HG02571 (cell line): Measurements from ENCODE around the gene SDK2.

ENCODE experiments used
- ATAC-seq: cut with Tn5 transposase; IDR thresholded peaks from one replicate; pipeline ENCODE4 v1.9.1; 2021; ENCODE audit warnings: mild to moderate bottlenecking, moderate library complexity; ENCODE audit not compliant: unreplicated experiment

SDK2 gene

DNA sequence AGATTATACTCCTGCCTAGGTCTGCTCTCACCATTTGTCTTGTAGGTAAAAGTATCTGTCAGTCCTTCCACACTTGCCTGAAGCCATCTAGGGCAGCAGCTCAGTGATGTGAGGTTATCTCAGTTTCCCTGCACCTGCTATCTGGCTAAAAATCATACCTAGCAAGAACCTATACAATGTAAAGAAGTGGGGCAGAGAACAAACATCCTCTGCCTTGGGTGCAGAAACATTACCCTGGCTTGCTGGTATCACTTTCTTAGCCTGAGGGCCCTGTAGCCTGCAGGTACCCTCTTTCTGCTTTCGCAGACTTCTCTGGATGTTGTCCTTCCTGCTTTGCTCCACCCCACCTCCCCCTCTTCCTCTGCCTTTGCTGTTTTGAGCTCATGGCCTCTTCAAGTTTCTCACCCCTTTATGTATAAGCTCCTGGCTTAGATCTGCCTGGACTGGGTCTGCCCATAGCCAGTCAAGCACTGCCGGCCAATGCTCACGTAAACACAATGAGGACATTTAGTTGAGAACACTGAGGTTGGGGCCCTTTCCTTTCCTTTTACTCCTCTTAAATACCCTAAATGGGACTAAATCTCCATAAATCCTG lies 8.7 kb upstream of the SDK2 start:
- ATAC-seq = no peak

DNA sequence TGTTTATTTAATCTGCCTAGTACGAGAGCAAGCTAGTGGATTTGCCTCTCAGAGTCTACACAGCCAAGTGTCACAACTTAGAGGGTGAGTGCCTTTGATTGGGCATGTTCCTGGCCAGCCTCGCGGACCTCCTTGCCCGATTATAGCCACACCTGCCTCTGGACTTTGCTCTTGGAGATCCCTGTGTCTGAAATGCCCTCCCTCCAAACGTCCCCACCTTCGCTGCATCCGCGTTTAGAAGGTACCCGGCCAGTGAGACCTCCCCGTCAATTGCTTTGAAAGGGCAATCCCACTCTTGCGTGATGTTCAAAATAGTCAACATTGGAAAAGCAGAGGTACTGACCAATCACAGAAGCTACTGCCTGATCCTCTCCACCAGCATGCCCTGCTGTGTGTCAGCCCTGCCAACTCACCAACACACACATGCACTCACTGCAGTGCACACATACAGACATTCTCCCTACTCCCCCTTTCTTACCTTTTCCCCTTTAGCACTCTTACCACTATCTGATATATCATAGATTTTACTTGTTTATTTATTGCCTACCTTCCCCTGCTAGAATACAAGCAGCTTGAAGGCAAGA lies 6.5 kb upstream of the SDK2 start:
- no peak for ATAC-seq

DNA sequence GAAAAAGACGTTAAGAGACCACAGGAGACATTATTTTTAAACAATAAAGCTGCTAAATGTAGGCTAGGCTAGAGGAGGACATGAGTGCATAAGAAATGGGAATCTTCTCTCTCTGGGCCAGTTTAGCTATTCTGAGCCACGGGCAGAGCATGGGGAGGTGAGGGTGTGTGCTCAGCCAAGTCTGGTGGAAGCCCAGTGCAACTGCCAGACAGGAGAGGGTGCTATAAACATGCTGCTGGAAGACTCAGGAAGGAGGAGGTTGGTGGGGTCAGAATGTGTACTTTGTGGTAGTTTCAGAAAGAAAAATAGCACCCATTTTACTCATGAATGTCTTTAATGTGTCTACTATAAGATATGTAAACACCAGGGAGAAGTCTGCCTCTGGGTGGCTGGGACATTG lies 5.9 kb upstream of the SDK2 start:
- ATAC-seq = no peak

DNA sequence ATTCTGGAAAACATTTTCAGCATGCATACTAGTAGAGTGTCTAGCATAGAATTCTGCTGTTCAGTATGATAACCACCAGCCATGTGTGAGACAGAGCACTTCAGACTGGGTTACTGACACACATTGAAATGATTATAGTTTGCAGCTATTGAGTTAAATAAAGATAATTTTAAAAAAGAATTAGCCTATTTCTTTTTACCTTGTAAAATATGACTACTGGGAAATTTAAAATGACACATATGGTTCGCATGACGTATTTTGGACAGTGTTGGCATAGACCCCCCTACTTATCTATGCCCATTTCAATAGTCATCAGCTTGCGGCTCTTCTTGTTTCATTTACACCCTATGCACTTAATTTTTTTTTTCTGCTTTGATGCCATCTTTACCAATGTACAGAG lies 4.7 kb upstream of the SDK2 start:
- ATAC-seq = no peak

DNA sequence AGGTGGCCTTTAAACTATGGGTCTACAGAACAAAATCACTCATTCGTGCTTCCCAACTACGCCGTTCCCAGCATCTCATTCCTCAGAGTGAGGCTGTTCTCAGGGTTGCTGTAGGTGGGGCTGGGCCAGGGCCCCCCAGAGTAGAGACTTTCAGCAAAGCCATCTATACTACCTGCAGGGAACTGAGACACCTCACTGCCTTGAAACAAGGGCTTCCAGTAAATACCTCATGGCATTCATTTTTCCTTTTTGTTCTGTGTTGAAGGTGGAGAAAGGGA lies 4.2 kb upstream of the SDK2 start:
- no peak for ATAC-seq

DNA sequence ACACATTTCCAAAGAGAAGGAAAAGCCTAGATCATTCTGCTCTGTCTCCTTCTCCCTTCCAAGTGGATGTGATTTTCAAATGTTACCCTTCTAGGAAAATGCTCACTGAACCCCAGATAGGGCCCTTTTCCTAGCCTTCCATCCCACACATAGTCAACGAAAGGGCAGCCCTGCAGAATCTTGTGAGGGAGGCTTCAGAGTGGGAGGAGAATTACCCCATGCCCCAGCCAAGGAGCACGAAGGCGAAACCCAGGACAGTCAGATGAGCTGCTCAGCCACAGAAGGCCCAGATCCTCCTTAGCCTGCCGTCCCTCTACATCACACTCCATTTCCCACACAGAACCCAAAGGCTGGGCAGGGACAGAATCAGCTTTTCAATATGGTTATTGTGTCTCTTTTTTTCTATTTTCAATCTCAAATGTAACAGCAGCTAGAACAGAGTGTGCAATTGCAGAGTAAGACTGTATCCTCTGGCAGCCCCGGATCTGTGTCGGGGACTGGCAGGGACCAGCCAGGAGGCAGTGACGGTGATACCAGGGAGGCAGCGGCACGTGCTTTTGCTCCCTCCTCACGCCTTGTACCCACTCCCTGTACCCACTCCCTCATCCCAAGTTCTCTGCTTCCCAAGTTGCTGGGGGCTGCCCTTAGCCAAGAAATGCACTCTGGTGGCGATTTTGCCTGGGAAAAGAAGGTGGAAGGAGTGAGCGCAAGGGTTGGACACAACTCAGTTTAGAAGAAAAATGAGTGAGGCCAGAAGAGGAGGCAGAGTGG lies 3.7 kb upstream of the SDK2 start:
- no peak for ATAC-seq

DNA sequence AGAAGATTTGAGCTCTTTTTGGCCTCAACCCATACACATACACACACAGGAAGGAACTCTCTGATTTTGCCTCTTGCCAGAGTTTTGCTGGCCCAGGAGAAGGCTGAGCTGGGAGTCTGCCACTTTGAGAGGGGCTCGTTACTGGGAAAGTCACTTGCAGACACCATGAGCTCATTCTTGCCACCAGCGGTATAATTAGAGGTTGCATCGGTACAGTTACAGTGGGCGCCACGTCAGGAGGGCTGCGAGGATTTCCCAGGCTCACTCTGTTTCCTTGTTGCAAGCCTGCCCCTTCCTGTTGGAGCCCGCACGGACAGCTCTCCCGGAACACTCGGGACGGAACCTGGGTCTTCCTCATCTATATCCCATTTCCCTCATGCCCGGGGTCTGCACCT lies 3.1 kb upstream of the SDK2 start:
- no peak for ATAC-seq

DNA sequence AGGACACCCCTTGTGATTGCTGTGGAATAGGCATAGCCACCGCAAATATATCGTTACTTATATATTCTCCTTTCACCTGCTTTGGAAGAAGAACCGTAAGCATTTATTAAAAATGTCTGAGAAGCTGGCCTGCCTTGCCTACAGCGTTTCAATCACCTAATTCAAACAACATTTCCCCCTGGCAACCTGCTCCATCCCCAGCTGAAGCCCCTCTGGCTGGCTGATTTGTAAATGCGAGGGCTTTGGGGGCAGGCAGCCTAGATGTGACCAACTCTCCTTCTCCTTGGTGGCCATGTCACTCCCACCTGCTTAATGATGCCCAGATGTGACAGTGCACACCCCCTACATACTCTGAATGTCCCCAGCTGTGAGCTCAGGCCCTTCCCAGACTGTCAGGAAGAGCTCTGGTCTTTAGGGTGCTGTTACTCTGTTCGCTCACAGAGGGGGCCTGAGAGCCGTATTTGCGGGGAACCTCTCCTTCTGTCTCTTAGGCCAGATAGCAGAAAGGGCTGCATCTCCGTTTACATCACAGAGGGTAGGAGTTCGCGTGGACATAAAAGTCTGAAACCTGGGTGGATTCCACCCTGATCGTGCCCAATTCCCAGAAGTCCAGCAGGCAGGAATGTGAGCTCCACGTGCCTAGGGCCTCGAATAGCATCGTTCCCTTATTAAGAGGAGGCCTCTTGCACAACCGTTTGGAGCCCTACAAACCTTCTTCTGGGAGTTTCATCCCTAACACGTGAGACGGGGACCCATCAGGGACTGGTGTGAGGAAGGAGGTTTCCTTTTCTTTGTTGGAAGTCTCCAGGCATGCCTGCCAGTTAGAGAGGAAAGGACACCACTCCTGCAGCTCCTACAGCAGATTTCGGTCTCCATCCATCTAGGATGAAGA lies 2.4 kb upstream of the SDK2 start:
- ATAC-seq = no peak

DNA sequence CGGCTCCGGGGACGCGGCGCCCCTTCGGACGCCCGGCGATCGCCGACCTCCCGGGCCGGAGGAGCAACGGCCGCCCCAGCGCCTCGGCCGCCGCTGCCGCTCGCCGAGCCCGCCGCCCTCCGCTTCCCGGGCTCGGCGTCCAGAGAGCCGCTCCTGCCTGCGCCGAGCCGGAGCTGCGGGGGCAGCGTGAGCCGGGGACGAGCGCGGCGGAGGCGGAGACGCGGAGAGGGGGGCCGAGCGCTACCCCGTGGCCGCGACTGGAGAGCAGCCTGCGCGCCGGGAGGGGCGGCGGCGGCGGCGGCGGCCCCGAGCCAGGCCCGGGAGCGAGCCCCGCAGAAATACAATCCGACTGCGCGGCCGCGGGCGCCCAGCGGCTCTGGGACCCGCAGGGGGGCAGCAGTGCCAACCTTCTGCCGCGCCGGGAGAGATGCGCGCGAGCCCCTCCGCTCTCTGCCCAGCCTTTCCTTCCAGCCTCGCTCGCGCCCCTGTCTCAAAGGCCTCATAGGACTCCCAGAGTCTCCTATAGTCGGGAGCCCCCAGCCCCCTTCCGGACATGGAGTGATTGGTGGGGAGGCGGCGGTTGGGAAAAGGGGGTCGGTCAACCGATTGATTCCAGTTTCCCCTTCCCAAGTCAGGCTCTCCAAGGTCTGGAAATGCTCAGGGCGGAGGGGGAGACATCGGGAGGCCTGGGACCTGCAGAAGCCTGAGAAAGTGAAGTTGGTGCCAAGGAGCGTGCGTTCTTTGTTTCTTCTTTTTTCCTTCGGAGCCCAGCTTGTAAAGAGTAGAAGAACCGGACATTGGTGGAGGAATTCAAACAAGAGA lies 1.0 kb upstream of the SDK2 start:
- no peak for ATAC-seq

DNA sequence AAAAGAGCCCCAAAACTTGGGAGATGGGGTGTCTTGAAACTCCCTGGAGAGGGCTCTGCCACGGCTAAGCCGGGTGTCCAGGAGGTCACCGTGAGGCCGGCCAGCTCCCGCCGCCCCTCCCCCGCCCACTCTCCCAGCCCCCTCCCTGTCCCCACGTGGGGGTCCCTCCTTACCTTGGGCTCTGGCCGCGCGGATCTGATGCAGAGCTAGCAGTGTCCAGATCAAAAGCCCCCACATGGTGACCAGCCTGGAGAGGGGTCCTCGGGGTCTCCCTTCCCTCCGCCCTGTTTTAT lies 447 bp downstream of the SDK2 start:
- ATAC-seq = no peak

DNA sequence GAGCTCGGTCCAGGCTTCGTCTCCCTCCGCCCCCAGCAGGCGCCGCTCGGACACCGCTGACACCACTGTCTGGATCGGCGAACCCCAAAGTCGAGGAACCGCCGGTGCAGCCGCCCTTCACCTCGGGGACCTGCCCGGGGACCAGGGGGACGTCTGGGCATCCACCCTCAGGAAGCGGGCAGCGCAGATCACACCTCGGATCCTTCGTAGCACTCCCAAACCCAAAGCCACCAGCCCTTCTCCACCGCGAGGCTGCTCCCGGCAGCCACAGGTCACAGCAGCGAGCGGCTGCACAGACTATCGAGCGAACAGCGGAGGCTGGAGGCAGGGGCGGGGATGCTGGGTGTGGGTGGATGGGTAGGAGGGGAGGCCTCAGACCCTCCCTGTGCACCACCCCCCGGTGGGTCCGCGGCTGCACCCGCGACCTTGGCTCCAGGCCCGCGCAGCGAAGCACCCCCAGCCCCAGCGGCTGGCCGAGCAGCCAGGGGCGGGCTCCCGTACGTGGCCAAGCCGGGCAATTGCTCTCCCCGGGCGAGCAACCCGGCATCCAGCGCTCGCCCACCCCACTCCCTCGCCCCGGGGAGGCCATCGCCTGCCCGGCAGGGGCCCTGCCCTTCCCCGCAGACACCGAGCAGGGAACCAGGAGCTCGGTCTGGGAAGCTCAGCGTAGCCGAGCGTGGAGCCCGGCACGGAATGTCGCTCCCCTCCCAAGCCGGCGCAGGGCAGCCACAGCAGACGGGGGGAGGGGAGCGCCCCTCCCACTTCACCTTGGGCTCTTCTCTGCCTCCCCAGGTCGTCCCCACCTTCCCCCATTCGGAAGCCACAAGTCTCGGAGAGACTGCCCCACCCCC lies 1.0 kb downstream of the SDK2 start:
- no peak for ATAC-seq

DNA sequence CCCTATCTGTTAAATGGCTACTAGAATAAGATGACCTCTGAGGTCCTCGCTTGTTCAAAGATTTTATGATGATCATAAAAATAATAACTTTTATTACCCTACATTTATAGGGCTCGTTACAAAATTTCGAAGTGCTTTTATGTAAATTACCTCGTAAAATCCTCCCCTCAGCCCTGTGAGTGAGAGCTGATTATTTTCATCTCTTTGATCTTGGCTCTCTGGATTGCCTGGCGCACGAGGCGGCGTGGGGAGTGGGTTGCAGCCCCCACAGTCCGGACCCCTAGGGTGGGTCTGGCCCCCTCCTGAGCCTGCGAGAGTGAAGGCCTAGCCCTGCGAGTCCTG lies 1.6 kb downstream of the SDK2 start:
- no peak for ATAC-seq

DNA sequence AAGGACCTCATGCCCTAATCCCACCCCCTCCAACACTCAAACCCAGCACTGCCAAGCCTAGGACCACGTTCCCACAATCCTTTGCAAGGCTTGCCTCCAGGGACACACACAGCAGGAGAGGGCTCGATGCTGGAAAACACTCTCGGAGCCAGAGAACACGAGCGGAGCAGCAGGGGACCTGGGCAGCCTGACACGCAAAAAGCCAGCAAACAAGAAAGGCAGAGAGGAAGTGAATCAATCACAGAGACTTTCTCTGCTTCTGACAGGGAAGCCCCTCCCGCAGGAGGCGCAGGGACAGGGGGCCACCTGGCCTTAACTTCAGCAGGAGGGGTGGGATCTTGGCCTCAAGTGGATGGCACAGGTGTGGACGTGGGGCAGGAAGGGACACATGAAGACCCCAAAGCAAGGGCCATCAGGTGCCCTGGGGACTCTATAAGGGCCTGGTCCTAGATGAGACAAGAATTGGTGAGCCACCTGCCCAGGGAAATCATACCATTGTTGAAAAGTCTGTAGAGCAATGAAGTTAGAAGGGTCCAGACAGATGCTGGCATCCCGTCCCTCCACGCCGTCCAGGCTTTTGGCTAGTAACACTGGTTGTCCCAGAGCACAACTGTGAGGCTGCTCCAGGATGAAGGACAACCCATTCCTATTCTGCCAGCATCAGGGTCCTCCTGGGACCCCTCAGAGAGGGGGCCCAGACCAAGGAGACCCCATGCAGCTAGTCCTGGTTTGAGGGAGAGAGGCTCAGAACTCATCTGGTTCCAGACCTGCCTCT lies 2.2 kb downstream of the SDK2 start:
- no peak for ATAC-seq

DNA sequence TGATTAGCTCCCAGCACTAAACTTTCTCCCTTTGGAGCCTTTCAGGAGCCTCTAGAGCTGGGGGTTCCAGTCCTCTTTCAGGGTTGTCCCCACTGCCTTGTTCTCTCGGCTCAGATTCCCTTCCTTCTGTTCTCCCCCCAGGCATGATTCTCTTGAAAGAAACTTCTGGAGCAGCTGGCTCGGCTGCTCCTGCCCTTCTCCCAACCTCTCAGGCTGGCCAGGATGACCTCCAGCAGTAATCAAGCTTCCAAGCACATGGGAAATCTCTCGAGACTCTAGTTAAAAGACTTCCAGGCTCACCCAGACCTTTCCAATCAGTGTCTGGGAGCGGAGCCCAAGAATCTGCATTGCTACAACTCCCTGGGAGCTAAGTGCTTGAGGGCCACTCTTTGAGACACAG lies 3.6 kb downstream of the SDK2 start:
- no peak for ATAC-seq

DNA sequence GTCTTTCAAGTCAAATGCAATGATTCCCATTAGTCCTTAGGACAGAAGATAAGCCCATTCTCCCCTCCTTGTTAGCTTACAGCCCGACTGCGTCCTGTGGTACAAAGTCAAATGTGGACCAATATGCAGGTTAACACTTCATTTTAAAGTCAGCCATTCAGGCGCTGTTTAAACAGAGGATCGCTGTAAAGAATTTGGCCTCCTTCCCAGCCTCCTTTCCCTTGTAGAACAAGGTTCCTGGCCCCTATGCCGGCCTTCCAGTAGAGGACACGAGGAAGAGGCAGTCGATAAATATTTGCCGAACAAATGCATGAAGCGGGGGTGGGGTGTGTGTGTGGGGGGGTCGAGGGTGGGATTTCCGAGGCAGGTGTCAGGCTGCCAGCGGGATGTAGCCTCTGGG lies 4.3 kb downstream of the SDK2 start:
- ATAC-seq = no peak

DNA sequence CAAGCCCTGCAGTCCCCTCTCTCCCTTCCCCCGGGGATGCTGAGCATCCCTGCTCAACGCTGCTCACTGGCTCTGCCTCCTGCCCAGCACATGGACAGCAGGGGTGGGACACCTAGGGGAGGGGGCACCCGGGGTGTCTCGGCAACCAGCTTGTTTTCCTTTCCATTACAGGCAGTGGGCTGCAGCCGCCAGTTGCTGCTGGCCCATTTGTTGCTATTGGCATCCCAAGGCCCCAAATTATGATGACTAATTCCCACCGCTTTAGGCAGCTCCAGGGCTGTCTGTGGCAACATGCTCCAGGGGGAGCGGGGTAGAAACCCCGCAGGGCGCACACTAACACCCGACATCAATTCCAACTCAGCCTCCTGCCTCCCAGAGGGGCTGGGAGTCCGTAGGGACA lies 4.9 kb downstream of the SDK2 start:
- ATAC-seq = no peak

DNA sequence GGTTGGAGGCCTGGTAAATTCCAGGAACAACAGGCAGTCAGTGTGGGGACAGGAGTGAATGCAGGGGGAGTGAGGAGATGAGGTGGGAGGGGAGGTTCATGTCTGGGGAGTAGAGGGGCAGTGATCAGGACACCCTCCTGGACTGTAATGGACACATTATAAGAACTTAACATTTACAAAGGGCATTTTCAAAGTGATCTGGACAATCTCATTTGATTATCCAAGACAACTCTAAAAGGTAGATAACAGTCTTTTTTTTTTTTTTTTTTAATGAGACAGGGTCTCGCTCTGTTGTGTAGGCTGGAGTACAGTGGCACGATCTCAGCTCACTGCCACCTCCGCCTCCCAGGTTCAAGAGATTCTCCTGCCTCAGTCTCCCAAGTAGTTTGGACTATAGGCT lies 5.7 kb downstream of the SDK2 start:
- no peak for ATAC-seq

DNA sequence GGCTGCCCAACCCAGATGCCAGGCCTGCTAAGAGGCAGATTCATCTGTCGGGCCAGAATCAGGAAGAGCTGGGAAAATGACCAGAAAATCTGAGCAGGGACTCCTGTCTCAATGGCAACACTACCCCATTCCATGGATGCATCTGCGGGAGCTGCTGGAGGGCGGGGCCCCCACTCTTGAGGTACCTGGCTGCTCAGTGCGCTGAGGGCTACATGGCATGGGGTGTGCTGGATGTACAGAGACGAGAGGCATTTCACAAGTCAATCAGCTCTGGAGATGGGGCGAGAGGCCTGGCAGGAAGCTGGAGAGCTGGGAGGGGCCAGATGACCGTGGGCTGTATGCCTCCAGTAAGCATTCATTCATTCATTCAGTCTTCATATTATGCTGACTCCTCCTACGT lies 6.4 kb downstream of the SDK2 start:
- no peak for ATAC-seq

DNA sequence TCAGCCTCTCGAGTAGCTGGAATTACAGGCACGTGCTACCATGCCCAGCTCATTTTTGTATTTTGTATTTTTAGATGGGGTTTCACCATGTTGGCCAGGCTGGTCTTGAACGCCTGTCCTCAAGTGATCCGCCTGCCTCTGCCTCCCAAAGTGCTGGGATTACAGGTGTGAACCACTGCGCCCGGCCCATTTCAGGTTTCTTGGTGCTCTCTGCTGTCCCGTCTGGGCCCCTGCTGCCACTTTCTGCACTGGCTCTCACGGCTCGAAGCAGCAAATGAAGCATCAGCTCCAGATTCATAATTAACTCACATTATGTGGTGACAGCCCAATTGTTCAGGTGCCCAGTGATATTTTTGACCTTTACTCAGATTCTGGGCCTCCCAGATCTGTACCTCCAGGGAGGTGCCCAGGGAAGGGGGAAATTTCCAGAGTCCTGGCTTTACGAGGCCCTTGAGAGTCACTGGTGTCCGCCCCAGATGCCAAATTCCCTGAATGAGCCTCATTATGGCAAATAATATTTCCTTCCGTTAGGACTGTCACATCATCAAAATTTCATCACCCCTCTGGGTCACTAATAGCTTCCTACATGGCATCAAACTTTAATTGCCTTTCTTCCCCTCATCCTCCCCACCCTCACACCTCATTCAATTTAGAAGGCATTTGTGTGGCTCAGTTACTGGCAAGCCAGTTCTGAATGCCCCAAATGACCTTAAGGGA lies 9.0 kb downstream of the SDK2 start:
- ATAC-seq = no peak
